SK-N-SH treated with all-trans-retinoic acid at 6 μM for 48 hours (cell line): ENCODE measurements around the gene ACOT9.

Experiments used
- ATAC-seq: fragments of 200-7000 bp; cut with Tn5 transposase; 3 replicates; pipeline ENCODE4 v1.9.1; 2020; ENCODE audit warnings: mild to moderate bottlenecking, moderate library complexity
- ARNTL ChIP-seq: fragments of 450-650 bp; formaldehyde crosslinking; IDR thresholded peaks from 2 replicates; pipeline ENCODE4 v1.5.0; 2020; ENCODE audit warnings: low read depth, mild to moderate bottlenecking, moderate library complexity, borderline replicate concordance
- BACH2 ChIP-seq: fragments of 250-450 bp; sonication (Bioruptor Pico); IDR thresholded peaks from 2 replicates; pipeline ENCODE4 v1.9.0; 2021; ENCODE audit warnings: mild to moderate bottlenecking, borderline replicate concordance
- CREB5 ChIP-seq: fragments of 250-450 bp; sonication (Bioruptor Pico); IDR thresholded peaks from 2 replicates; pipeline ENCODE4 v1.5.1; 2020; ENCODE audit warnings: low read depth, mild to moderate bottlenecking, moderate library complexity
- CSDC2 ChIP-seq: fragments of 250-450 bp; sonication (Bioruptor Pico); IDR thresholded peaks from 2 replicates; pipeline ENCODE4 v1.5.0; 2020; ENCODE audit warnings: mild to moderate bottlenecking, moderate library complexity
- ESRRG ChIP-seq: fragments of 250-450 bp; sonication (Bioruptor Pico); IDR thresholded peaks from 2 replicates; pipeline ENCODE4 v1.6.1; 2021; ENCODE audit warnings: mild to moderate bottlenecking
- GLIS3 ChIP-seq: fragments of 250-450 bp; sonication (Bioruptor Pico); IDR thresholded peaks from 2 replicates; pipeline ENCODE4 v1.5.0; 2020; ENCODE audit warnings: mild to moderate bottlenecking, moderate library complexity
- ISL1 ChIP-seq: fragments of 250-450 bp; sonication (Bioruptor Pico); IDR thresholded peaks from 2 replicates; pipeline ENCODE4 v2.1.2; 2022; ENCODE audit warnings: mild to moderate bottlenecking, moderate library complexity
- OSR1 ChIP-seq: fragments of 250-450 bp; sonication (Bioruptor Pico); IDR thresholded peaks from 2 replicates; pipeline ENCODE4 v1.8.0; 2022; ENCODE audit warnings: moderate library complexity, mild to moderate bottlenecking, inconsistent platforms
- PPARA ChIP-seq: fragments of 250-450 bp; sonication (Bioruptor Pico); IDR thresholded peaks from 2 replicates; pipeline ENCODE4 v1.5.0; 2020; ENCODE audit warnings: mild to moderate bottlenecking, borderline replicate concordance
- RARB ChIP-seq: fragments of 250-450 bp; sonication (Bioruptor Pico); IDR thresholded peaks from 2 replicates; pipeline ENCODE4 v1.8.0; 2021; ENCODE audit warnings: mild to moderate bottlenecking, moderate library complexity
- SNAI2 ChIP-seq: fragments of 250-450 bp; sonication (Bioruptor Pico); IDR thresholded peaks from 2 replicates; pipeline ENCODE4 v1.5.0; 2020; ENCODE audit warnings: mild to moderate bottlenecking, moderate library complexity
- TCF4 ChIP-seq: fragments of 250-450 bp; sonication (Bioruptor Pico); IDR thresholded peaks from 2 replicates; pipeline ENCODE4 v1.8.0; 2021; ENCODE audit warnings: mild to moderate bottlenecking, moderate library complexity, borderline replicate concordance
- TOX ChIP-seq: fragments of 250-450 bp; sonication (Bioruptor Pico); IDR thresholded peaks from 2 replicates; pipeline ENCODE4 v1.8.0; 2021; ENCODE audit warnings: mild to moderate bottlenecking, moderate library complexity, borderline replicate concordance
- TSHZ2 ChIP-seq: fragments of 250-450 bp; sonication (Bioruptor Pico); IDR thresholded peaks from 2 replicates; pipeline ENCODE4 v1.5.0; 2020; ENCODE audit warnings: mild to moderate bottlenecking, moderate library complexity
- ZC3H10 ChIP-seq: fragments of 250-450 bp; sonication (Bioruptor Pico); IDR thresholded peaks from 2 replicates; pipeline ENCODE4 v1.5.1; 2021; ENCODE audit warnings: mild to moderate bottlenecking, moderate library complexity
- ZFP30 ChIP-seq: fragments of 450-650 bp; formaldehyde crosslinking; IDR thresholded peaks from 2 replicates; pipeline ENCODE4 v1.5.0; 2022; ENCODE audit warnings: mild to moderate bottlenecking, moderate library complexity
- ZNF565 ChIP-seq: fragments of 450-650 bp; formaldehyde crosslinking; conservative IDR thresholded peaks from 2 replicates; pipeline ENCODE4 v1.5.0; 2020; ENCODE audit warnings: low read depth, mild to moderate bottlenecking, moderate library complexity
- ZNF70 ChIP-seq: fragments of 450-650 bp; formaldehyde crosslinking; IDR thresholded peaks from 2 replicates; pipeline ENCODE4 v1.5.0; 2020; ENCODE audit warnings: mild to moderate bottlenecking, moderate library complexity
- ZNF8 ChIP-seq: fragments of 450-650 bp; formaldehyde crosslinking; IDR thresholded peaks from 2 replicates; pipeline ENCODE4 v1.5.0; 2020; ENCODE audit warnings: mild to moderate bottlenecking, moderate library complexity
- TF ChIP-seq, protein P1 (sequence below): fragments of 250-450 bp; sonication (Bioruptor Pico); IDR thresholded peaks from 2 replicates; pipeline ENCODE4 v1.8.0; 2021; ENCODE audit warnings: low read depth, mild to moderate bottlenecking, moderate library complexity, borderline replicate concordance
- TF ChIP-seq, protein P2 (sequence below): fragments of 250-450 bp; sonication (Bioruptor Pico); IDR thresholded peaks from 2 replicates; pipeline ENCODE4 v1.5.1; 2021; ENCODE audit warnings: mild to moderate bottlenecking, moderate library complexity

Gene ACOT9

DNA sequence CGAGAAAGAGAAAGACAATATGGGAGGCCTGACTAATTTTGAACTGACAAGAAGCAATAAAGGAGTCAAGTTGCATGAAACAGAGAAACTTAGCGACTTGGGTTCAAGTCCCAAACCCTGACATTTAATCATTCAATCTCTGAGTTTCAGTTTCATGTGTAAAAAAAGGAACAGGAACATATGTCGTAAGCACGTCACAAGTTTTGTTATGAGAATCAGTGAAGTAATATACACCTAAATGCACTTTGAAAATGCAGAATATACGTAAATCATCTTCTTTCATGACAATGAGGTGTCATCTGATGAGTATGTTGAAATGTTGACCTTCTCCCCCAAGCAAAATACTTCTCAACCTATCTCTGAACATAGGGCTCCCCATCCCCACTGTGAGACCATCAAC is 10.4 kb downstream of the ACOT9 start:
- TF ChIP-seq CSDC2 (CRISPR knock-in tag) (no peak), ZC3H10 (CRISPR knock-in tag) (no peak), SNAI2 (CRISPR knock-in tag) (no peak), TSHZ2 (no peak), ZNF8 (no peak), OSR1 (CRISPR knock-in tag) (no peak), TOX (CRISPR knock-in tag) (no peak), ARNTL (no peak)
- TF ChIP-seq, all 23 proteins: peak for 0
- ATAC-seq: no peak

DNA sequence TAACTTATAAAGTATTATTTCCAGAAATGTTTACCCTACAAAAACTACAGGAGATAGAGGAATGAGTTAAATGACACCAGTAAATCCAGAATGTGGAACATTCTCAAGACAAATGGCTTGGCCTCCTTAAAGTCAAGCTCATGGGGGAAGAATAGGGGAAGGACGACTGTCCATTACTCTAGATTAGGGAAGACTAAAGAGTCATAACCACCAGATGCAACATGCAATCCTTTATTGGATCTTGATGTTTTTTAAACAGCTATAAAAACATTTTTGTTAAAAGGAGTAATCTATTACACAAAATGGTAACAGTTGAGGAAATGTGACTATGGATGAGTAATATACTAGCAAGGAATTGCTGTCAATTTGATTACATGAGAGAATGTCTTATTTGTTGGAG is 11.1 kb downstream of the ACOT9 start:
- no peak for ATAC-seq
- TF ChIP-seq CSDC2 (CRISPR knock-in tag): no peak

- ATAC-seq: no peak
- TF ChIP-seq RARB (CRISPR knock-in tag) (no peak), TSHZ2 (no peak), GLIS3 (CRISPR knock-in tag) (no peak), OSR1 (CRISPR knock-in tag) (no peak), ZNF70 (CRISPR knock-in tag) (no peak), PPARA (CRISPR knock-in tag) (no peak), TOX (CRISPR knock-in tag) (no peak), ZC3H10 (CRISPR knock-in tag) (no peak), TCF4 (no peak), CREB5 (no peak)
- TF ChIP-seq, protein P1, sequence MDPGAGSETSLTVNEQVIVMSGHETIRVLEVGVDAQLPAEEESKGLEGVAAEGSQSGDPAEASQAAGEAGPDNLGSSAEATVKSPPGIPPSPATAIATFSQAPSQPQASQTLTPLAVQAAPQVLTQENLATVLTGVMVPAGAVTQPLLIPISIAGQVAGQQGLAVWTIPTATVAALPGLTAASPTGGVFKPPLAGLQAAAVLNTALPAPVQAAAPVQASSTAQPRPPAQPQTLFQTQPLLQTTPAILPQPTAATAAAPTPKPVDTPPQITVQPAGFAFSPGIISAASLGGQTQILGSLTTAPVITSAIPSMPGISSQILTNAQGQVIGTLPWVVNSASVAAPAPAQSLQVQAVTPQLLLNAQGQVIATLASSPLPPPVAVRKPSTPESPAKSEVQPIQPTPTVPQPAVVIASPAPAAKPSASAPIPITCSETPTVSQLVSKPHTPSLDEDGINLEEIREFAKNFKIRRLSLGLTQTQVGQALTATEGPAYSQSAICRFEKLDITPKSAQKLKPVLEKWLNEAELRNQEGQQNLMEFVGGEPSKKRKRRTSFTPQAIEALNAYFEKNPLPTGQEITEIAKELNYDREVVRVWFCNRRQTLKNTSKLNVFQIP (CRISPR knock-in tag): no peak
Measured at GRCh38 chrX:23729214-23729613, 13.9 kb downstream of the ACOT9 start.

- no peak for ATAC-seq
- TF ChIP-seq TCF4: no peak
- TF ChIP-seq ZNF565 (CRISPR knock-in tag): no peak
- no peak for TF ChIP-seq TSHZ2
- TF ChIP-seq, protein P1 (CRISPR knock-in tag): no peak
- TF ChIP-seq ESRRG (CRISPR knock-in tag): no peak
- TF ChIP-seq, protein P2, sequence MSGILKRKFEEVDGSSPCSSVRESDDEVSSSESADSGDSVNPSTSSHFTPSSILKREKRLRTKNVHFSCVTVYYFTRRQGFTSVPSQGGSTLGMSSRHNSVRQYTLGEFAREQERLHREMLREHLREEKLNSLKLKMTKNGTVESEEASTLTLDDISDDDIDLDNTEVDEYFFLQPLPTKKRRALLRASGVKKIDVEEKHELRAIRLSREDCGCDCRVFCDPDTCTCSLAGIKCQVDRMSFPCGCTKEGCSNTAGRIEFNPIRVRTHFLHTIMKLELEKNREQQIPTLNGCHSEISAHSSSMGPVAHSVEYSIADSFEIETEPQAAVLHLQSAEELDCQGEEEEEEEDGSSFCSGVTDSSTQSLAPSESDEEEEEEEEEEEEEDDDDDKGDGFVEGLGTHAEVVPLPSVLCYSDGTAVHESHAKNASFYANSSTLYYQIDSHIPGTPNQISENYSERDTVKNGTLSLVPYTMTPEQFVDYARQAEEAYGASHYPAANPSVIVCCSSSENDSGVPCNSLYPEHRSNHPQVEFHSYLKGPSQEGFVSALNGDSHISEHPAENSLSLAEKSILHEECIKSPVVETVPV (CRISPR knock-in tag): no peak
- TF ChIP-seq OSR1 (CRISPR knock-in tag): no peak
- no peak for TF ChIP-seq GLIS3 (CRISPR knock-in tag)
- TF ChIP-seq PPARA (CRISPR knock-in tag): no peak
- TF ChIP-seq ZFP30 (CRISPR knock-in tag): no peak
- no peak for TF ChIP-seq ISL1 (CRISPR knock-in tag)
- no peak for TF ChIP-seq SNAI2 (CRISPR knock-in tag)
- TF ChIP-seq BACH2 (CRISPR knock-in tag): no peak
Measured at GRCh38 chrX:23727206-23727605, 15.9 kb downstream of the ACOT9 start.
